GM12874 (cell line): Measurements from ENCODE around the gene ZNF57.

Experiments
- TF ChIP-seq, protein P1 (sequence below): IDR thresholded peaks from 2 replicates; pipeline ENCODE4 v1.5.1; 2011; ENCODE audit warnings: low read depth, mild to moderate bottlenecking, control low read depth, low read length, moderate library complexity; ENCODE audit not compliant: insufficient read depth

Gene ZNF57

DNA sequence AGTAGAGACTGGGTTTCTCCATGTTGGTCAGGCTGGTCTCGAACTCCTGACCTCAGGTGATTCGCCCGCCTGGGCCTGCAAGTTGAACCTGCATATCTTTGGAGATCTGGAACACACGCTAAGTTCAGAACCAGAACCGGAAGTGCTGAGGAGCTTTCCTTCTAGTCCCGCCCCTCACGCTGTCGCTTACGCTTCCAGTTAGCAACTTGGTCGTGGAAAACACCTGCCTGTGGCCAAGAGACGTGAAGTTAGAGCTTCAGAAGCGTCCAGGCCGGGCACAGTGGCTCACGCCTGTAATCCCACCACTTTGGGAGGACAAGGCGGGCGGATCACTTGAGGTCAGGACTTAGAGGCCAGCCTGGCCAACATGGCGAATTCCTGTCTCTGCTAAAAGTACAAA is 15.0 kb upstream of the ZNF57 start:
- TF ChIP-seq, protein P1, sequence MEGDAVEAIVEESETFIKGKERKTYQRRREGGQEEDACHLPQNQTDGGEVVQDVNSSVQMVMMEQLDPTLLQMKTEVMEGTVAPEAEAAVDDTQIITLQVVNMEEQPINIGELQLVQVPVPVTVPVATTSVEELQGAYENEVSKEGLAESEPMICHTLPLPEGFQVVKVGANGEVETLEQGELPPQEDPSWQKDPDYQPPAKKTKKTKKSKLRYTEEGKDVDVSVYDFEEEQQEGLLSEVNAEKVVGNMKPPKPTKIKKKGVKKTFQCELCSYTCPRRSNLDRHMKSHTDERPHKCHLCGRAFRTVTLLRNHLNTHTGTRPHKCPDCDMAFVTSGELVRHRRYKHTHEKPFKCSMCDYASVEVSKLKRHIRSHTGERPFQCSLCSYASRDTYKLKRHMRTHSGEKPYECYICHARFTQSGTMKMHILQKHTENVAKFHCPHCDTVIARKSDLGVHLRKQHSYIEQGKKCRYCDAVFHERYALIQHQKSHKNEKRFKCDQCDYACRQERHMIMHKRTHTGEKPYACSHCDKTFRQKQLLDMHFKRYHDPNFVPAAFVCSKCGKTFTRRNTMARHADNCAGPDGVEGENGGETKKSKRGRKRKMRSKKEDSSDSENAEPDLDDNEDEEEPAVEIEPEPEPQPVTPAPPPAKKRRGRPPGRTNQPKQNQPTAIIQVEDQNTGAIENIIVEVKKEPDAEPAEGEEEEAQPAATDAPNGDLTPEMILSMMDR, result no peak

DNA sequence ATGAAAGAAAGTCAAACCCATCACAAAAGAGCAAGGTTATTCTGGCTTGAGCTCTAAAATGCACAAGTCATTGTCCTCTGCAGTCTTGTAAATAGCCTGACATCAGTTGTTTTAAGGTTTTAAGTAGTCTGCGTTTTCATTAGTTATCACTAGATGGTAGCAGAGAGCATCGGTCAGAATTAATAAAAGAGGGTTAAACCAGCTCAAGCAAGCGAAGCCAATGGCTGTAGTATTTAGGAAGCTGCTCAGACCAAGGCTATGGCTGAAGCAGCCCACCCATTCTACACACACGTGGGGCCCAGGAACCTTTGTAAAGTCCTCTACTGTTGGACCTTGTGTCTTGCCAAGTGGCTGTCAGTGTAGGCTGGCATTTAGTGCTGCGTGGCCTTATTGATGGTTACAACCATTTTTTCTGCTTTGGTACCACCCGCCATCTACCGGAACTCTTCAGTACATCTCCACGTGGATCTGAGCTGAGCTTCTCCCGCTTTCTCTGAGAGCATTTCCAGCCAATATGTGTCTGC is 13.3 kb upstream of the ZNF57 start:
- TF ChIP-seq, protein P1, result peak; percentile 53; the same call in 1 of the 2 replicates

GRCh38 chr19:2888731-2889224 is 11.9 kb upstream of the ZNF57 start:
- TF ChIP-seq, protein P1, result no peak

DNA sequence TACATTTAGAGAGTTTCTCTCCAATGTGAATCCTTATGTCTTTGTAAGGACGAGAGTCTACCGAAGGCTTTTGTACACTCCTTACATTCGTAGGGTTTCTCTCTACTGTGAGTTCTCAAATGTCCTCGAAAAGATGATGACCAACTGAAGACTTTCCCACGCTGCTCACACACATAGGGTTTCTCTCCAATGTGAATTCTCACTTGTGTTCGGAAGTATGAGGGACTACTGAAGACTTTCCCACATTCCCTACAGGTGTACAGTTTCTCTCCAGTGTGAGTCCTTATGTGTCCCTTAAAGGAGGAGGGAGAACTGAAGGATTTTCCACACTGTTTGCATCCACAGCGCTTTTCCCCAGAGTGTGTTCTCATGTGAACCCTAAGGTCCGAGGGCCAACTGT is 4.0 kb upstream of the ZNF57 start:
- TF ChIP-seq, protein P1, result no peak

DNA sequence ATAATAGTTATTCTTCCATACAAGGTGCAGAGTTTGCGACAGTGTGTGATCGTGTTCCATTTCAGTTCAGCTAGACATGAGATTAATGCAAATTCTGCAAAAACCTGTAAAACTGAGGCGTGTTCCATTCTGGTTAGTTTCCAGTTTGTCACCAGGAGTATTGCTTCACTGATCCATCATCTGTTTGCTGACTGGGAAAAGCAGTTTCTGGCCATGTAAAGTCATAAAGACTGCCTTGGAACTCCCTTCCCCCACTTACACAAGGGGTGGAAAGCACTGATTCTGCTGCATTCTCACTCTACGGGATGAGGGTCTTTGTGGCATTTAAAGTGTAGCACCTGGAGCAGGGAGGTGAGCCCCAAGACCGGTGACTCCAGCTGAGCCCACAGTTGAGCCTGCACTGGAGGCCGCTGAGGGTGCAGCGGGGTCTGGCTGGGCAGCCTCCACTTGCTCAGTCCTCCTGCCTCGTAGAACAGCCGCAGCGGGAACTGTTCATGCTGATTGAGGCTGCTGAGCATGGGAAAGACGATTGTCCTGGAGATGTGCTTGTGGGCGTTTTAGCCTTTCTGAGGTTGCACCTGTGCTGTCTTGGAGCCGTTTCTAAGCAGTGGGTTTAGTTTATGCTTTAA is 2.0 kb downstream of the ZNF57 start:
- TF ChIP-seq, protein P1, result no peak

DNA sequence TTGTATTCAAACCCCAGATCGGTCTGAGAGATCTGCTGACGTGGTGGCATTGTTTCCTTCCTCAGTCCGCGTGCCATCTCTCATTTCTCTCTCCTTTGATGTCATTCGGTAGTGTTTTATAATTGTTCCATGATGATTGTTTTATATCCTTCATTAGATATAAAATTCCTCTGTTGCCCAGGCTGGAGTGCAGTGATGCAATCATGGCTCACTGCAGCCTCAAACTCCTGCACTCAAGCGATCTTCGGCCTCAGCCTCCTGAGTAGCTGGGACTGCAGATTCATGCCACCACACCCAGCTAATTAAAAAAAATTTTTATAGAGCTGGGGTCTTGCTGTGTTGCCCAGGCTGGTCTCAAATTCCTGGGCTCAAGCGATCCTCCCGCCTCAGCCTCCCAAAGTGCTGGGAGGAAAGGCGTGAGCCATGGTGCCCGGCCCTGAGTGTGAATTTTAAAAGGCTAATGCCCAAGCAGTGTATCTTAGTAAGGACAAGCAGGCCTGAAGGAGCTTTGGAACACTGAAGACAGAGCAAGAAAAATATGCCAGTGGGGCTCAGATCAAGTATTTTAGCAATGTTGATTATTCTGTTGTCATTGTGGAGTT is 5.3 kb downstream of the ZNF57 start:
- TF ChIP-seq, protein P1, result no peak

DNA sequence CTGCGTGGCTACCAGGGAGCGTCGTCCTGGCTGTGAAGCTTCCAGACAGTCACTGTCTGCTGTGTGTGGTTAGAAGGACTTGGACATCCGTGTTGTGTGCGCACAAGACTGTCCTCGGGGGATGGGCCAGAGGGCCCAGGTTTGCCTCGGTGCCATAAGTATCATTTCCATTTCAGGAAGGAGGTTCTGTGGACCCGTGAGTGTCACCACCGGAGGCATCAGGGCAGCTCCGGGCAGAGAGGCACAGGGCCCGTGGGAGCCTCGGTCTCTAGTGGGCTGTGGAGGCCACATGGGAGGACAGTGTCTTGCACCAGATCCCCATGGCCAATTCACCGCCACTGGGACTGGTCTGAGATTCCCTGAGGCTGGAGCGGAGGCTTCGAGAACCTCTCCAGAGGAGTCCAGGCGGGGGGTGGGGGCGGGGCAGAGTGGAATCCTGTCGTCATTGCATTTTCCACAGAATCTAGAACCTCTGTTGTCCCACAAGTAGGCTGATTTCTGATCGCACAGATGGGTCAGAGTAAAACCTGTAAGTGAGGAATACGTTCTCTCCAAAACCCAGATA is 6.0 kb downstream of the ZNF57 start:
- TF ChIP-seq, protein P1, result no peak
